ENCODE data around the gene TGFBR1.

TGFBR1 gene

GRCh38 chr9:99113414-99114048 is 8.6 kb downstream of the TGFBR1 start:
- TF ChIP-seq NFIC (IDR thresholded peaks at IDR 0.05) (no peak), CREB1 (IDR thresholded peaks at IDR 0.05; ENCODE audit: low read depth) (no peak), EP300 (IDR thresholded peaks at IDR 0.05; ENCODE audit: borderline replicate concordance) (no peak), FOXM1 (IDR thresholded peaks at IDR 0.05; ENCODE audit: borderline replicate concordance, low read depth) (no peak), ZBTB7A (IDR thresholded peaks at IDR 0.05; ENCODE audit: low read depth) (no peak), RAD21 (IDR thresholded peaks at IDR 0.05; ENCODE audit: low read depth) (no peak)

DNA sequence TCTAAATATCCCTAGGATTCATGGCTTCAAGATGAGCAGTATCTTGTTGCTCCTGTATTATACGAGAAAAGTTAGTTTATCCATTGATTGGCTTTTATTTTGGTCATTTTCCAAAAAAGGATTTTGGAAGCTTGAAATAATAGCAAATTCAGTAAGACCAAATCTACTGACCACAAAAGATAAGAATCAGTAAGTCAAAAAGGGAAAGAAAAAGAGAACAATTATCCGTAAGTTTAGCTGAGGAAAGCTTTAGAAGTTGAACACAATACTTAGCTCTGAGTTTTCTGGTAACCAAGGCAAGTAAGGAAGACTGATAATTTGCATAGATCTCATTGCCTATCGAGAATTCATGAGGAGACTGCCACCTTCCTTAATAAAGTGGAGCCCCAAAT is 9.1 kb downstream of the TGFBR1 start:
- no peak for TF ChIP-seq REST (IDR thresholded peaks at IDR 0.05; ENCODE audit: low read depth)

- TF ChIP-seq EGR1 (IDR thresholded peaks at IDR 0.05) (no peak), TAF1 (IDR thresholded peaks at IDR 0.05; ENCODE audit: low read depth) (no peak), REST (IDR thresholded peaks at IDR 0.05; ENCODE audit: low read depth) (no peak)
These were observed 10.1 kb downstream of the TGFBR1 start for GRCh38 chr9:99114846-99115500.

DNA sequence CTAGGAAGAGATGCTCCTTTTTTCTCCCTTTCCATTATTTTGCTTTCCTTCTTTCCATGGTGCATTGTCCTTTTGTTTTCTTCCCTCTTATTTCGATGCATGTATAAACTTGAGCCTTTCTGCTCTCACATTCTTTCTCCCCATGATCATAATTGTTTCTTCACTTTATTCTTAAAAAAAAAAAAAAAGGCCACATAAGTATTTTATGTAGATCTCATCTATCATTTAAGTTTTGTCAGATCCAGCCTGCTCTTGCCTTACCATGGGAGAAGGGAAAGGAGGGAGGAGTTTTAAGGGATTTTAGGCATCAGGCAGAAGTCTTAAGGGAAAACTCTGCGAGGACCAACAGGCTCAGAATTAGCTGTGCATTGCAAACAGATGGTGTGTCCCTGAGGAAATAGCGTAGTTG is 11.1 kb downstream of the TGFBR1 start:
- TF ChIP-seq MAX (IDR thresholded peaks at IDR 0.05) (no peak), ZBTB7A (IDR thresholded peaks at IDR 0.05; ENCODE audit: low read depth) (no peak), EP300 (IDR thresholded peaks at IDR 0.05; ENCODE audit: borderline replicate concordance) (no peak), FOXM1 (IDR thresholded peaks at IDR 0.05; ENCODE audit: borderline replicate concordance, low read depth) (no peak), CREB1 (IDR thresholded peaks at IDR 0.05; ENCODE audit: low read depth) (no peak), EGR1 (IDR thresholded peaks at IDR 0.05) (no peak), YY1 (IDR thresholded peaks at IDR 0.05; ENCODE audit: low read depth) (no peak), TCF12 (IDR thresholded peaks at IDR 0.05; ENCODE audit: low read depth) (no peak)
- TF ChIP-seq, protein P1, sequence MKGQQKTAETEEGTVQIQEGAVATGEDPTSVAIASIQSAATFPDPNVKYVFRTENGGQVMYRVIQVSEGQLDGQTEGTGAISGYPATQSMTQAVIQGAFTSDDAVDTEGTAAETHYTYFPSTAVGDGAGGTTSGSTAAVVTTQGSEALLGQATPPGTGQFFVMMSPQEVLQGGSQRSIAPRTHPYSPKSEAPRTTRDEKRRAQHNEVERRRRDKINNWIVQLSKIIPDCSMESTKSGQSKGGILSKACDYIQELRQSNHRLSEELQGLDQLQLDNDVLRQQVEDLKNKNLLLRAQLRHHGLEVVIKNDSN (IDR thresholded peaks at IDR 0.05): no peak

DNA sequence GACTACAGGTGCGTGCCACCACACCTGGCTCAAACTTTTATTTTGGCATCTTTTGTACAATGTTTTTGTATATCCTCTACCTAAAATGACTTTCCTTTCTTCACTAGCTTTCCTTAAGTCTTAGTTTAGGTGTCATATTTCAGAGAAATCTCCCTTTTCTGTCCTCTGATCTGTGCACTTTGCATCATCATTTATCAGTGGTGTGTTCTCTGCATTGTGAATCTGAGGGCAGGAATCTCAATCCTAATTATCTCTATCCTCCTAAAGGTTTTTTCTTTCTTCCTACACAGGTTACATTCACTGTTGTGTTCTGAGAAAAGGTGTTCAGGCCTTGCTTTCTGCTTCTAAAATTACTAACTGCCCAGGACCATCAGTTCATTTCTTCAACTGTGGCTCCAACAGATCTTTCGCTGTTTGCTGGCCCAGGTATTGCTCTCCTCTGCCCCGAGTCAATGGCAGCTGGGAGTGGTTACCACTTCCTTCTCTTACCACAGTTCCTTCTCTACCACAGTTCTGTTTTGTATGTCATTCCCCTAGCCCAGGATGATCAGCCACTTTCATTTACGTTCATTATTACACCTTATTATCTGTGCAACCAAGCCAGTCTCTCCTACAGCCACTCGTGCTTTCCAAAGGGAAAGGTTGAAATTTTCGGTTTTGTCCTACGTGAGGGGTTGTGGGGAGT is 14.0 kb downstream of the TGFBR1 start:
- no peak for TF ChIP-seq NFIC (IDR thresholded peaks at IDR 0.05)
- no peak for TF ChIP-seq CEBPB (IDR thresholded peaks at IDR 0.05)
- TF ChIP-seq REST (IDR thresholded peaks at IDR 0.05; ENCODE audit: low read depth): no peak
- TF ChIP-seq, protein P1 (IDR thresholded peaks at IDR 0.05): no peak
- TF ChIP-seq RAD21 (IDR thresholded peaks at IDR 0.05; ENCODE audit: low read depth): no peak
